ENCODE measurements around the gene DENND5A. TPM values are rescaled to one million over a fixed set of nuclear protein-coding genes. Genes with fewer than 3 reads are reported as not detected.

The DENND5A gene
- total RNA-seq (124 and 235 TPM in 2 replicates), polyA plus RNA-seq (125 and 128 TPM in 2 replicates), polyA minus RNA-seq (ENCODE audit: low replicate concordance) (463 and 535 TPM in 2 replicates)
- 67.3 and 73.6 TPM in 2 replicates for polyA plus RNA-seq (2012)

- Histone ChIP-seq H3K4me1 (ENCODE audit: control insufficient read depth, extremely low read depth, insufficient read depth, low read length) (peaks cover 5% of the 10 kb centered on the region), H3K36me3 (ENCODE audit: control insufficient read depth, insufficient read depth, low read length) (no peaks in the 10 kb centered on the region), H3K79me2 (ENCODE audit: control insufficient read depth, insufficient read depth, low read length) (peaks cover 40% of the 10 kb centered on the region), H4K20me1 (ENCODE audit: control insufficient read depth, extremely low read depth, insufficient read depth, low read length) (no peaks in the 10 kb centered on the region), H3K9ac (ENCODE audit: insufficient read depth, low read length) (peak within 1 kb of the TSS; percentile 93), H2AFZ (ENCODE audit: low read length) (peak within 1 kb of the TSS; percentile 73), H3K9me3 (ENCODE audit: control insufficient read depth, insufficient read depth, low read depth, low read length) (no peaks in the 10 kb centered on the region), H3K27me3 (ENCODE audit: control insufficient read depth, insufficient read depth, low read length) (no peaks in the 10 kb centered on the region), H3K4me2 (ENCODE audit: extremely low read depth, insufficient read depth, low read length) (peak within 1 kb of the TSS; percentile 89), H3K27ac (ENCODE audit: insufficient read depth, low read length) (peak within 1 kb of the TSS; percentile 87), H3K4me3 (replicated peaks in 1 of 4; ENCODE audit: control extremely low read depth in 1 of 4, insufficient read depth in 1 of 4, low read depth in 3 of 4, low read length in 4 of 4) (peak within 1 kb of the TSS; percentile 69 to 94 (median 82))
- DNase-seq (ENCODE audit: low read depth in 2 of 2) = peak; percentile 79 to 83
- TF ChIP-seq CTCF (conservative IDR thresholded peaks at IDR 0.05 in 1 of 2, IDR thresholded peaks at IDR 0.05 in 1 of 2; ENCODE audit: low read depth in 1 of 2, low read length in 2 of 2) (no peak), EZH2 (IDR thresholded peaks at IDR 0.05; ENCODE audit: low read length, missing control alignments) (no peak)
Measured at GRCh38 chr11:9265211-9266131, at the start of gene DENND5A. TSS of gene DENND5A (minus strand) at chr11:9265350. CDS start at chr11:9265069, 281 bp downstream.

- no peaks in the 10 kb centered on the region for H4K20me1 ChIP-seq (ENCODE audit: control insufficient read depth, extremely low read depth, insufficient read depth, low read length)
- peak within 1 kb of the TSS; percentile 81 to 99 (median 91) for H3K4me3 ChIP-seq (replicated peaks in 1 of 4; ENCODE audit: control extremely low read depth in 1 of 4, insufficient read depth in 1 of 4, low read depth in 3 of 4, low read length in 4 of 4)
- no peaks in the 10 kb centered on the region for H3K9me3 ChIP-seq (ENCODE audit: control insufficient read depth, insufficient read depth, low read depth, low read length)
- H3K27me3 ChIP-seq (ENCODE audit: control insufficient read depth, insufficient read depth, low read length) = no peaks in the 10 kb centered on the region
- H3K9ac ChIP-seq (ENCODE audit: insufficient read depth, low read length) = peak within 1 kb of the TSS; percentile 84
- H3K36me3 ChIP-seq (ENCODE audit: control insufficient read depth, insufficient read depth, low read length) = no peaks in the 10 kb centered on the region
- TF ChIP-seq EZH2 (IDR thresholded peaks at IDR 0.05; ENCODE audit: low read length, missing control alignments) (no peak), CTCF (conservative IDR thresholded peaks at IDR 0.05 in 1 of 2, IDR thresholded peaks at IDR 0.05 in 1 of 2; ENCODE audit: low read depth in 1 of 2, low read length in 2 of 2) (no peak)
- peak; percentile 95 to 99 for DNase-seq (ENCODE audit: low read depth in 2 of 2)
- peak within 1 kb of the TSS; percentile 96 for H2AFZ ChIP-seq (ENCODE audit: low read length)
- H3K4me2 ChIP-seq (ENCODE audit: extremely low read depth, insufficient read depth, low read length) = peak within 1 kb of the TSS; percentile 98
- H3K4me1 ChIP-seq (ENCODE audit: control insufficient read depth, extremely low read depth, insufficient read depth, low read length) = peaks cover 6% of the 10 kb centered on the region
- H3K27ac ChIP-seq (ENCODE audit: insufficient read depth, low read length) = peak within 1 kb of the TSS; percentile 94
- peaks cover 38% of the 10 kb centered on the region for H3K79me2 ChIP-seq (ENCODE audit: control insufficient read depth, insufficient read depth, low read length)
Measured at GRCh38 chr11:9314291-9315077, 49.3 kb upstream of the DENND5A start, which contains the start of gene TMEM41B. TSS of gene TMEM41B (minus strand) at chr11:9314593. CDS start at chr11:9314441, 152 bp downstream.
